HG02642 (cell line): Measurements from ENCODE around the gene DACT2.
"Not testable (repeated sequence)": the region's sequence is repeated elsewhere in the genome, so short reads cannot be mapped to it uniquely, and the experiment has no call there.

ENCODE experiments used
- ATAC-seq: cut with Tn5 transposase; IDR thresholded peaks from one replicate; pipeline ENCODE4 v1.9.1; 2021; ENCODE audit warnings: mild to moderate bottlenecking; ENCODE audit not compliant: unreplicated experiment, poor library complexity

The DACT2 gene

DNA sequence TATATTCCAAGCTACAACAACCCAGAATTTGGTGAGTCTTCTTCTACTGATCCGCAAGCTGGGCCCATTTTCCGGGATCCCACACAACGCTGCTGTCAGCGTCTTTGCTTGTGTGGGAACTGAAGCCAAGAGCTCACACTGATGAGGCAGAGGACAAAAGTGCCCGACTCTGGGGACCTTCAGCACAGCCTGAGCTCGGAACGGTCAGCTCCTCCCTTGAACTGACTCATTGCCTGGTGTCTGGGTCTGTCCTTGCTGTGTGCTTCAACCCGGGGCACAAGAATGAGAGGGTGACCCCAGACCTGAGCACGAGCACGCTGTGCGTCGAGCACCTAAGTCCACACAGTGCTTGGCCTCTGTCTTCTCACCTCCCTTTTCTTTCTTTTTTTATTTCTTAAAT, 33.5 kb downstream of the DACT2 start:
- no peak for ATAC-seq

DNA sequence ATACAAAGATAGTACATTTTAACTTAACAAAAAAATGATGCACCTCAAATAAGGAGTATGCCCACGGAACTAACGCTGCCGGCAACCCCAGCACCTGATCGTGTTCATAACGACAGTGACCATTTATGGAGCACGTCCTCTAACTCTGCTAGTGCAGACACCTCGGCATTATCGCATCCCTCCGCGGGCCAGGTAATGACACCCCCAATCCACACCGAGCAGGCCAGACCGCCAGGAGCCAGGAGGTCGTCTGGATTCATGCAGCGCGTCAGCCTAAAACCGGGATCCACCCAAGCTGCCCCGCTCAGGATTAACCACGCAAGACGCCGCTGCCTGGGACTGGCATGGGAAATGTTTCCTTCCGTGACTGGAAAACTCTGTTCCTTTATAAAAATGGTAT, 34.1 kb downstream of the DACT2 start:
- no peak for ATAC-seq

DNA sequence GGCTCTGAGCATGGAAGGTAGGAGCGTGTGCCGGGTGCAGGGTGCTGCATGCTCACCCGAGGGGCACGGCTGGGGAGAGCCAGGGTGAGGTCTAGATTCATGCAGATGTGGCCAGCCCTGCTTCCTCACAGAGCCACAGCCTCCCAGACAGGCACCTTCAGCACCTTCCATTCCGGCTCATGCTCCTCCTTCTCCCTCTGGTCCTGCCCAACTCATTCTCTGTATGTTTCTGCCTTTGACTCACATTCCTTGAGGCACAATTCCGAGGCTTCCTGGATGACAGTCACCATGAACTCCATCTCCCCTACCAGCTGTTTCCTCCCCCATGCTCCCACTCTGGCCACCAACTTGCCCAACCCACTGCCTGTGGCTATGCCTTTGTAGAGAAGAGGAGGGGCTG, 35.4 kb downstream of the DACT2 start:
- no peak for ATAC-seq

DNA sequence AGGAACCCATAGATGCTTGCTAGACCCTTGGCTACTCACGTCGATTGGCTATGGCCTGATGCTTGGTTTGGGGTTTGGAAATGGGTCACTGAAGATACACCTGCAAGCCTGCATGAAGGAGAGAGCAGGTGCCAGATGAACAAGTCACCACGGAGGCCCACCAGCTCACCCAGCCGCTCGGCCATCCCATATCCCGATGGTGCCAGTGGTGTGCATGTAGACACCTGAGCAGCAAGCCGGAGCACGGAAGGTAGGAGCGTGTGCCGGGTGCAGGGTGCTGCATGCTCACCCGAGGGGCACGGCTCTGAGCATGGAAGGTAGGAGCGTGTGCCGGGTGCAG, 35.9 kb downstream of the DACT2 start:
- no peak for ATAC-seq

DNA sequence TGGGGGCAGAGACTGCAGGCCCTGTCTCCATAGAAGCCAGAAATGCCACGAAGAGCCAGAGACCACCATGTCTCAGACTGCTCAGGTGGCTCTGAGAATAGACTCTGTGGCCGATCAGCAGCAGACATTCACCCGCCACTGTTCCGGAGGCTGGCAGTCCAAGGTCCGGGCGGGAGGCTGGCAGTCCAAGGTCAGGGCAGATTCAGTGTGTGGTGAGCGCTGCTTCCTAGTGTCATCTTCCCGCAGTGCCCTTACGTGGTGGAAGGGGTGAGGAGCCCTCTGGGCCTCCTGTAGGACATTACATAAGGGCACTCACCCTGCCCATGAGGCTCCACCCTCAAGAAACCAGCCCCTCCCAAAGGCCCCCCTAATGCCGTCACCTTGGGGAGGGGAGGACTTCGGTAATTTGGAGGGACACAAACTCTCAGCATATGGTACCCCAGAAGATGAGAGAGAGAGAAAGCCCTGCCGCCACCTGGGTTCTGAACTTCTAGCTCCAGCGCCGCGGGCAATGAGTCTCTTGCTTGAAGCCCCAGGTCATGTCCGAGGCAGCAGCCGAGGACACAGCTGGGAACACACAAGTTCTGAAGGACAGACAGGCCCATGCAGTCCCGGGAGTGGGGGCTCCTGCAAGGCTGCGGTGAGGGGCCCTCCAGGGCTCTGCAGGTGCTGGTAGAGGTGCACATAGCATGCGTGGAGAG, 36.4 kb downstream of the DACT2 start:
- ATAC-seq = no peak

DNA sequence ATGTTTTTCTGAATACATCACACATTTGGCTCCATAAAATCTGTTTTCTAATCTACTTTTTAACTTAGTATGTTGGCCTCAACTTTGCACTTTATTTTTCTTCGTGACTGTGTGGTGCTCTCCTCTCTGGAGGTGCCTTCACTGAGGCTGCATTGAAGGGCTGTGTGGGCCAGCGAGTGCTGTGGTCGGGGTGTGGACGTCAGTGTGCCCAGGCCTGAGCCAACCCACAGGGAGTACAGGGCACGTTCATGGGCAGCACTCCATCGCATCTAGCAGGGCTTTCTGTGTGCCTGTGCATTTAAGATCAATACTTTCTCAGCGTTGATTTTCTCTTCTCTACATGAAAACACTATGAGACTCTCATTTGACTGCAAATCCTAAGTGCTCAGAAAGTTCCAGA, 37.8 kb downstream of the DACT2 start:
- ATAC-seq = no peak

DNA sequence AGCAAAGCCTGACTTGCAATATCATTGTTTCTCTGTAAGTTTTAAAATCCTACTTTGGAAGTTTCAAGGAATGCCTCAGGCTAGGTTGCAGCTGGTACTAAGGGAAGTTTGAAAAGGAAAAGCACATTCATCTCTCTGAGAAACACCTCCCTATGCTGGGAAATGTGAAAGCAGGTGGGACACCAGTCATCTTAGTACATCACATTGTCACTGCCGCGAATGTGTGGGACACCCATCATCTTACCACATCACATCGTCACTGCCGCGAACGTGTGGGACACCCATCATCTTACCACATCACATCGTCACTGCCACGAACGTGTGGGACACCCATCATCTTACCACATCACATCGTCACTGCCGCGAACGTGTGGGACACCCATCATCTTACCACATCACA, 38.3 kb downstream of the DACT2 start:
- not testable (repeated sequence) for ATAC-seq

DNA sequence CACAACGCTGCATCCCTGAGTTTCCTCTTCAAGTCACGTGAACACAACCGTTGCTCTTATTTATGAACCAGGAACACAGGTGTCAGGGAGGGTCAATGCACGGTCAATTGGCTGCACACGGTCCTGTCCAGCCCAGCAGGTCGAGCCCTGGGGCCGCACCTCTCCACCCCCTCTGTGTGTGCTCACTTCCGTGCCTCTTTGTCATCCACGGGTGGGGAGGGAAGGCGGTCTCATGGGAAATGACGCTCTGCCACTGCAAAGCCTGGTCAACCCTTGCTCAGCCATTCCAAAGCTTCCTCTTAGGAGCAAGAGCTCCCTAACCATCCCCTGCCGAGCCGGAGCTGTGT, 38.7 kb downstream of the DACT2 start:
- ATAC-seq = no peak

DNA sequence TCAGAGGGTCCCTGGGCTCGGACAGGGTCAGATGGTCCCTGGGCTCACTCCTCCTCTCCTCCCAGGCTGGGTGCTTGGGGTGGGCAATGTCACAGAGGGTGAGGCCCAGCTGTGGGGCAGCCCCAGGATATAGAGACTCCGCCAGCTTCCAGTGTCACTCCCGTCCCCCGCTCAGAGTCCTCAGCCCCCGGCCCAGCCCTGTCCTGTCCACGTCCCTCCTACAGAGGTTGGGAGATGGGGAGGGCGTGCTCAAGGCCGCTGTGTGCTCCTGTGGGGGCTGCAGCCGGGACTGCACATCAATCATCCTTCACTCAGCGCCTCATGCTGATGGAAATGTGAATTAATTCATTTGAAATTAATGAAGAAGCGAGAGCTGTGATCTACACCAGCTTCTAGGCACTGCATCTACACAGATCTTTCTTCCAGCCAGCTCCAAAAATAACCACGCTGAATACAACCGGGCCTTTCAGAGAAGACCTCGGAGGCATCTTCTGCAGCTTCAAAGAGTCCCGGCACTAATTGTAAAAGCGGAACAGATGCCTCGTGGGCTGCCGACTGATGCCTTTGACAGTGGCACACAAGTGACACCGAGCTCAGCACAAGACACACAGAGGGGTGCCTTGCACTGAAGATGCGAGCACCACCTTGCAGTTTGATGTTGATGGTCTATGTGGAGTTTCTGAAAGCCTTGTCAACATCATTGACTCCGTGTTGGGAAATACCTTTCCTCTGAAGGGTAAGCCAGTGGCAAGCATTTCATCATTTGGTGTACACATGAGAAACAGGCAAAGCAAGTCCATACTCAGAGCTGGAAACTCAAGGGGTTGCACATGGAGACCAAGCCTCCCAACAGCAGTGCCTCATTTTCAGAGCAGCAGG, 39.3 kb downstream of the DACT2 start:
- no peak for ATAC-seq

DNA sequence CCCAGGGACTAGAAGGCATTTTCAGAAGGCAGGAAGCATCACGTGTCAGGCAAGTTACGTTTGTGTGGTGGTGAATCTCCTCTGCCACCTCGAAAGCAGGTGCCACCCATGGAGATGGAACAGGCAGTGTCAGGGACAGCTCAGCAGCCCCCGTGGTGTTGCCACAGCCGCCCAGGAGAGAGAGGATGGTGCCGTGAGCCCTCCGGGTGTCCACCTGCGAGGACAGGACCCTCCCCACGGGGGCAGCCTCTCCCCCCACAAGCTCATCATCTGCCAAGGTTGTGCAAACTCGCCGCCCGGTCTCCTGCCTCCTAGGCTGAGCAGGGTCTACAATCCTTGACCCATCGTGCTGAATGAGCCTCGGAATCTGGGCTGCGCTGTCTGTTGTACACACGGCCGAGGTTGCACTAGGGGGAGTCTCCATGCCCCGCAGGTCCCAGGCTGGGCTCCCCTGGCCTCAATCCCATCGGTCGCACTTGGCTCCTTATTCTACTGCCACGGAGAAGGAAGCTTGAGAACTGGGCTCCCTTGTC, 40.1 kb downstream of the DACT2 start:
- no peak for ATAC-seq

DNA sequence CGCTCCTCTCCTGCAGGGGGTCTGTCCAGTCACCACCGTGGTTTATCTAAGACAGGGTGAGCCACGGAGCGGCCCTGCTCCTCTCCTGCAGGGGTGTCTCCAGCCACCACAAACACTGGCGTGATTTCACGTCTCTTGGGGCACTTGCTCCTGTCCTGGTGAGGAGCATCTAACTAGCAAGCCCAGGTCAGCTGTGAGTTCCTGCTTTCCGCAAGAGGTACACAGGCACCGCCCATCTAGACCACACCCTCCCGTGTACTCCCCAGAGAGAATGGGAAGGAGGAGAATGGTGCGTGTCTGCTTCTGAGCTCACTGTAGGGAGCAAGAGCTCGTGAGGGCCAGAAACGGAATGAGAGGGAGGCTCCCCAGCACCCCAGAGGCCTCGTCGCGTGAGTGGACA, 40.7 kb downstream of the DACT2 start:
- no peak for ATAC-seq

DNA sequence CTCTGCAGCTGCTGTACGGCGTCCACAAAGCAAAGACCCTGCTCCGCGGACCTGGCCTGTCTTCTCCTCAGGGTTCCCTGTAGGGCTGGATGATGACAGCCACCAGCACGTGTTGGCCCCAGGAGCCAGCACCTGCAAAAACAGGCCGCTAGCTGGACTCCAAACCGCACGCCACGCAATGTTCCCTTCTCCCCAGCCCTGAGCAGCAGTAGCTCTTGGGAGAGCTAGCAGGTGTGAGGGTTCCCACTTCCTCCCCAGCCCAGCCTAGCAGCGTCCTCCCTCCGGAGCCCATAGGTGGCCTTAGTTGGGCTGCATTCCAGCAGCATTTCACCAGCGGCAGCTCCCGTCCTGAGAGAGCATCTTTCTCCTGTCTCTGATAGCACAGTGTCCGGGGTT, 42.3 kb downstream of the DACT2 start:
- ATAC-seq = no peak

DNA sequence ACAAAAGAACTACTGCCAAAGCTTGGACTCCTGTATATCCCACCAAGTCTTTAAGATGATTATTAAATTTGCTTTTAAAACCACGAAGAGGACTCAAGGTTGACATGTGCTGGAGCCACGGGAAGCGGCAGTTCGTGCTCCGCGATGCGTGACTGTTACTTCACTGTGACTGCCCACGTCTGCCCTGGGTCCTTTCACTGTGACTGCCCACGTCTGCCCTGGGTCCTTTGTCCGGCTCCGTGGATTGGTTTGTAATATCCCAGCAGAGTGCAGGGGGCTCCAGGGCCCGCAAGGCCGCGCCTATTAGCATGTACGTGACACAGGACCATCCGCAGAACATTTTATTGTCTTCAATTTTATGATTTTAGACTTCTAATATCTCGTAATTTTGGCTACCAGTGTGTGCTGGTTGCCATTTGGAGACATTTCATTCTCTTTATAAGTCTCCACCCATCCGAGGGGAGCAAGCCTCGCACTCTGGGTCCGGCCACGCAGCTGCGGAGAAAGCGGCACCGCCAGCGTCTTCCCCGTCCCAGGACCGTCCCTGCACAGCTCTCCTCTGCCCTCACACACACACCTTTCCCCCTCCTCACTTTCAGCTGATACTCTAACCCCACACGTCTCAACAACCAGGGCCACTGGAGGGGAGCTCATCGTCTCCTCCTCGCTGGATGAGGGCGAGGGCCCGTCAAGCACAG, 42.9 kb downstream of the DACT2 start:
- ATAC-seq = no peak

DNA sequence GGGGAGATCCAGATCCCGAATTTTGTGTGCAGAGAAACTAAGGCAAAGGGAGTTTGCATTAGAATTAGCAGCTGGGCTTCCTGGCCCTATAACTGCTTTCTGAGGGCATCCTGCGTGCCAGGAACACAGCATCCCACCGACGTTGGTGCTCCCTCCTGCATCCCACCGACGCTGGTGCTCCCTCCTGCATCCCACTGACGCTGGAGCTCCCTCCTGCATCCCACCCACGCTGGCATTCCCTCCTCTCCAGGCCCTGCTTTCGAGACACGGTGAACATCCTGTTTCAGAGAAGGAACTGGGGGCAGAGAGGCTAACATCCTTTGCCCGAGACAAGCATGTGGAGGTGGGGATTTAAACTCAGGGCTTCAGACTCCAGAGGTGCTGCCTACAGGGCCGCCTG, 44.4 kb downstream of the DACT2 start:
- ATAC-seq = no peak

DNA sequence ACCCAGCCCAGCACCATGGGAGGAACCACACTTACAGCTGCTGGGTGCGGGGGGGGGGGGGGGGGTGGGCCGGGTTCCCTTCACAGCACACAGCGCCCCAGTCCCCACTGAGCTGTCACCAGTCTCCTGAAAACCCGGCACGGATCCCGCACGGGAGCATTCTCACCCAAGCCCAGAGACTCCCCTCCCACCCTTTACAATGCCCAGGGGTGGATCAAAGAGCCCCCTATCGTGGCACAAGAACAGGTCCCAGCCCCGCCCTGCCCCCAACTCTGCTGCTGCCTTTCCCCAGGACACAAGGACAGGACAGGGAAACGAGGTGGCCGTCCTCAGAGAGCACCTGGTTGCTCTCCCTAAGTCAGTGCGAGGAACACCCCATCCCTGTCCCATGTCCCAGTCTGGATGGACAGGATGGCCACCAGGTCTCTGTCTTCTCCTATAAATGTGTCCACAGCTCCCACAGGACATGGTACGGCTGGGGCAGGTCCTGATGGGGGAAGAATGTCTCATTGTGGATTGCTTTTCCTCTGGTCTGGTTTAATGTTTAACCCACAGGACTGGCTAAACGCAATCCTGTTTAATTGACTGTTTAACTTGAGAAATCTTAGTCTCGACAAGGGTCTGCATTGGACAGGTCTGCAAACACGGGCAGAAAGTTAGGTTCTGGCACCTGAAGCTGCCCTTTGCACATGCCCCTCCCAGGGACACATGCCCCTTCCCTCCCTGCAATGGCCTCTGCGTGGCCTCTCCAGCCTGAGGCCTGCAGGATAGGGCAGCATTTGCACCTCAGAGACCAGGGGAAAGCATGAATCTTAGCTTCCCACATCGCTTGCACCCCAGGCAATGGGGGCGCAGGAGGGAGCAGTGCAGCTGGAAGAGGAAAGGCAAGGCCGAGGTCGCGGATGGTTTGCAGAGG, 45.3 kb downstream of the DACT2 start:
- ATAC-seq = no peak

DNA sequence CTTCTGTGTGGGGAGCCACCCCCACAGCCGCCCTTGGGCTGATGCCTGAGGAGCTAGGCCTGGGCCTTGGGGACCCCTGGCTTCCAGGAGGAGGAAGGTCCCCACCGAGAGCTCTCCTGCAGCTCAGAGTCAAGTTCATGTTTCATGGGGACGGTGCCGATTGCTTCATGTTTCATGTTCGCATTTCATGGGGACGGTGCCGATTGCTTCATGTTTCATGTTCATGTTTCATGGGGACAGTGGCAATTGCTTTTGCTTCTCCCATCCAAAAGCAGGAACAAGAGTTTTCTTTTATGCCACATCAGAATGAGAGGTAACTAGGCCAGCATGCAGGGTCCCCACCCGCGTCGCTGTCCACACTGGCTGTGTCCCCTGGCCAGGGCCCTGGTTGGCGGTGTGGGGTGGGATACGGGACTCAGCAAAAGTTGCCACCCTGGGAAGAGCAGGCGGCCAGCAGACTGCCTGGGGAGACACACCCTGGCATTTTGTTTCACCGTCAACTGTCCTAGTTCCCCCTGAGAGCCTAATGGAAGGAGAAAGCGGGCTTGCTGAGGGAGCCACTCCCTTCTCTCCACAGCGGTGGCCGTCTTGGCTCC, 46.0 kb downstream of the DACT2 start:
- no peak for ATAC-seq

DNA sequence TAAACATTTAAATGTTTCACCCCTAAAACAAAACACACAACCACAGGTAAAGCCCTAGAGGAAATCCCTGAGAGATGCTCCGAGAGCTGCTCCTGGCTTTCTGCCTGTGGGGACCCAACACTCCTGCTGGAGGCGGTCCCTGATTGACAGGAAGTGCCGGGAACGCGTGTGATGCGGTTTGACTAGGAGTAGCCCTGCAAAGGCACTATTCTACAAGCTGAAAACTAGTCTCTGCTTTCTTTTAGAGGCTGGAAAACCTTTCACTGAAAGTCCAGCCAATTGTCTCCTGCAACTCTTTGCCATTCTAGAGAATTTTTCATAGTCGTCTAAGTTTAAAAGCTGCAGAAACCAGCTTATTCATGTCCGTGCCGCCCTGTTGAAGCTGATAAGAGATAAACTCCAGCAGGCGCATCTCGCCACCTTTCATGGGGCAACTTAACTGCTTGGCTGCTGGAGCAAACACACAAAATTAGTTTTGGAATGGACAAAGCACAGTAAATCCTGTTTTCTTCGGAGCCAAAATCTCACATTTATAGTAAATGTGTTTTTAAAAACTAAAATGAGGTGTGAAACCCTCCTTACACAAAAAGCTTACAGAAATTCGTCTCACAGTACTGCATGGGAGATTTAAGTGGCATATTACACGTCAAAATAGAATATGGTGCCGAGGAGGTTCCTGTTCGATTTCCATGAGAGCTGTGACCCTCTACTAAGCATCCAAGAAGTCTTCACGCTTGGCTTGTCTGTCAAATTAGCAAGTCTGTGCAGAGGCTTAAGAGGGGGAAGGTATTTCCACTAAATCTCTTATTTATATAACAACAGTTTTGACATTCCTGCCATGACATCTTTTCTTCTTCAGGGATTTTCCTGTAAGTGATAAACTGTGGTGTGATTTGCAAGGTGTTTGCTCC, 46.9 kb downstream of the DACT2 start:
- ATAC-seq = no peak

DNA sequence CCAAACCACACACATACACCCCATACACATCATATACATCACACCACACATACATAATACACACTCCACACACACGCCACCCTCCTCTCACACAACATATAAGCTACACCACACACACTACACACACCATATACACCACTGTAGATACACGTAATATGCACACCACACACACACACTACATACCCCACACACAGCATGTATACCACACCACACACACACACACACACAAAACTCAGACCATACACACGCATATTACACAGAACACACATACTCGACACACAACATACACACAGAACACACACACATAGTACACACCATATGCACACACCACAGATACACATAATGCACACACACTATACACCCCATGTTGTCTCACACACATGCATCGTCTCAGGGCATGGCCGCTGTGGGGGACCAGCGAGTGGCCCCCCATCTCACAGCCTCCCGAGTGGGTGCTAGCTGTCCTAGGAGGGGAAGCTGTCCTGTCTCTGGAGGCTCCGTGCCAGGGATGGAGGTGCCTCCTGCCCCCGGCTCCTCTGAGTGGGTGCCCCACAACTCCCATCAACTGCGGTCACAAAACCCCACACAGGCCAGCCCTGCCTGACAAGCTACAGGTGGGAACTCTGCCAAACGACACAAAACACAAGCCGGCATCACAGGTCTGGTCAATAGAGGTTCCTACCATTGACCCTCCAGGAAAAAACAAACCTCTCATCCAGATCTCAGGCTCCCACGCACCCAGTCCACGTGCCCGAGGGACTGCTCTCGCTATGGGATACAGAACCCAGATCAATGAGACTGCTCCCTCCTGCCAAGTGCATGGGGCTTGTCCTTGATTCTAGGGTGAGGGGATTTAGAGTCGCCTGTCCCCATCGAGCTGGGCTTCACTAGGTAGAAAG, 49.1 kb downstream of the DACT2 start:
- no peak for ATAC-seq
